Ovary (tissue), 9 donors: ENCODE measurements around the gene RFX4. TPM values are rescaled to one million over a fixed set of nuclear protein-coding genes. Genes with fewer than 3 reads are reported as not detected.

Experiments
- DNase-seq, 5 donors: peaks; one replicate each; pipeline ENCODE4 v3.0.0-alpha.2; 2019 to 2020
- H3K27ac ChIP-seq, 2 donors: fragments of 200-600 bp; one replicate each; pipeline versions ENCODE4 v1.5.1 to v1.8.0; 2019 to 2022
- H3K27me3 ChIP-seq: fragments of 200-600 bp; one replicate; pipeline ENCODE4 v1.8.0; 2022
- H3K36me3 ChIP-seq: fragments of 200-600 bp; sonication (generic); one replicate; pipeline ENCODE4 v1.5.1; 2019
- H3K4me1 ChIP-seq: one replicate; pipeline ENCODE4 v1.8.1; 2013; ENCODE audit warnings: mild to moderate bottlenecking, moderate library complexity; ENCODE audit not compliant: insufficient read depth
- H3K4me3 ChIP-seq: fragments of 200-600 bp; sonication (generic); one replicate; pipeline ENCODE4 v1.5.1; 2017
- H3K9me3 ChIP-seq, 2 donors: fragments of 200-600 bp in 1 of 2; sonication (generic) in 1 of 2; one replicate each; pipeline versions ENCODE4 v1.5.1 to v1.8.1; 2013 to 2019; ENCODE audit warnings: mild to moderate bottlenecking in 1 of 2, moderate library complexity in 1 of 2
- EP300 ChIP-seq: sonication (generic); formaldehyde crosslinking; IDR thresholded peaks from one replicate; pipeline ENCODE4 v1.6.1; 2017; ENCODE audit warnings: antibody characterized with exemption
- POLR2A ChIP-seq: fragments of 450-650 bp; IDR thresholded peaks from one replicate; pipeline ENCODE4 v1.6.1; 2017; ENCODE audit warnings: antibody characterized with exemption, mild to moderate bottlenecking, moderate library complexity
- WGBS, 3 donors: extraction: QIAGEN DNeasy Blood & Tissue Kit in 1 of 3; methylation state at CpG; one replicate each; pipeline versions ENCODE4 v1.1.5 to v1.1.7; 2013 to 2017; 5-methylcytosine and 5-hydroxymethylcytosine counted together
- intact Hi-C, 4 donors: fragments of 100-400 bp; cut with DNase I; formaldehyde crosslinking; loops; one replicate each; pipeline versions ENCODE4 v1.11.0 to v1.15.1; 2022 to 2023
- polyA plus RNA-seq, 2 donors: library from polyadenylated mRNA; stranded (reverse); fragments of 200-250 nt in 1 of 2; fragments of 350-450 nt in 1 of 2; fragmentation: Illumina TruSeq in 1 of 2; extraction: RNeasy Lipid Tissue Mini Kit (QIAGEN cat#74804) in 1 of 2; gene quantifications; one replicate each; pipeline ENCODE4 v1.2.3, GENCODE V29; 2013 to 2014
- total RNA-seq, 7 donors: library from RNA; depleted of rRNA in 2 of 7; stranded (reverse); fragments of >200 nt in 2 of 7; fragmentation: NEBNext Ultra II Directional in 3 of 7; extraction: Animal tissue kit (Norgen Biotek cat#: 25700) in 3 of 7; gene quantifications; one replicate each; pipeline versions ENCODE4 v1.1.0 to v1.2.4, GENCODE V29; 2016 to 2023
- TF ChIP-seq, protein P1 (sequence below), 3 donors: fragments of 450-650 bp in 2 of 3; fragments of 200-600 bp in 1 of 3; IDR thresholded peaks; one replicate each; pipeline versions ENCODE4 v1.5.1 to v1.8.0; 2016 to 2022; ENCODE audit warnings: antibody characterized with exemption in 3 of 3, mild to moderate bottlenecking in 1 of 3
- donor health status: DM: no; HTN: no; CAD: no; lungs with moderate emphysema.
- donor health status: DM: no; HTN: no; CAD: no.
- donor health status: Bipolar disorder and iron deficiency.
- donor health status: DM: yes; HTN: yes; CAD: no.
- donor health status: DM: no; HTN: no; CAD: no.
- donor health status: DM: yes; HTN: yes; CAD: no.

Gene RFX4
- total and polyA plus RNA-seq, 9 donors: 0.30 TPM; not detected in 8

DNA sequence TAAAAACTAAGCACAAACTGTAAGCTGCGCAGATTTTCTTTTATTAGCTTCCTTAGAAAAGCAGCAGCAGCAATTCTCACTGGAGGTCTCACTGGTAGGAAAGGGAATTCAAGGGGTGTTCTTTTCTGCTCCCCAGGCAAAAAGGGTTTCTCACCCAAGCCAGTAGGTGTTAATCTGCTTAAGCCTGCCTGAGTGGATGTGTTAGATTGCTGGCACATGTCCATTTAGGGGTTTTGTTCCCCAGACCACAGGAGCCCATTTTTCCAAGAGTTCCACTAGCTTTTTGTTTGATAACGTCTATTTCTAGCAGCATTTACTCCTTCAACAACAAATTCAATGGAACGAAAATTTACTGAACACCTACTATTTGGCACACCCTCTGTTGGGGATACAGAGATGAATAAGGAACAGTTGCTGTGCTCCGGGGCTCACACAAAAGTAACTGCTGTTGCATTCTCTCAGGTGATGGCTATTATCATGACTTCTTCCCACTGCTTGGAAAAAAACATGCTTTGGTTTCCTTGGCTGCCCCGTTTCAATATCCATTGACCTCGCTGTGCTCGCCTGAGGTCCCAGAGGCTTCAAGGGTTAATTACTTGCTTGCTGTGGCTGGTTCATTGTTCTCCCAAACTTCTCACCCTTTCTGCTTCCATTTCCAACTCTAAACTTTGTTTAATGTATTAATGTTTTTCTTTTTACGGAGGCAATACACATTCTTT lies 160.6 kb downstream of the RFX4 start:
- 23 to 47% (median 29%) methylated on average over 8 of the region's 8 CpGs for WGBS, 3 donors
- Histone ChIP-seq H3K36me3 (no peaks in the 10 kb centered on the region), H3K27me3 (no peaks in the 10 kb centered on the region), H3K27ac (no peak overlapping the region), H3K9me3 (no peaks in the 10 kb centered on the region), H3K4me1 (no peaks in the 10 kb centered on the region), H3K4me3 (no peak overlapping the region)
- DNase-seq: no peak
- intact Hi-C loops: no loop called here
- TF ChIP-seq POLR2A: no peak
- TF ChIP-seq, protein P1, sequence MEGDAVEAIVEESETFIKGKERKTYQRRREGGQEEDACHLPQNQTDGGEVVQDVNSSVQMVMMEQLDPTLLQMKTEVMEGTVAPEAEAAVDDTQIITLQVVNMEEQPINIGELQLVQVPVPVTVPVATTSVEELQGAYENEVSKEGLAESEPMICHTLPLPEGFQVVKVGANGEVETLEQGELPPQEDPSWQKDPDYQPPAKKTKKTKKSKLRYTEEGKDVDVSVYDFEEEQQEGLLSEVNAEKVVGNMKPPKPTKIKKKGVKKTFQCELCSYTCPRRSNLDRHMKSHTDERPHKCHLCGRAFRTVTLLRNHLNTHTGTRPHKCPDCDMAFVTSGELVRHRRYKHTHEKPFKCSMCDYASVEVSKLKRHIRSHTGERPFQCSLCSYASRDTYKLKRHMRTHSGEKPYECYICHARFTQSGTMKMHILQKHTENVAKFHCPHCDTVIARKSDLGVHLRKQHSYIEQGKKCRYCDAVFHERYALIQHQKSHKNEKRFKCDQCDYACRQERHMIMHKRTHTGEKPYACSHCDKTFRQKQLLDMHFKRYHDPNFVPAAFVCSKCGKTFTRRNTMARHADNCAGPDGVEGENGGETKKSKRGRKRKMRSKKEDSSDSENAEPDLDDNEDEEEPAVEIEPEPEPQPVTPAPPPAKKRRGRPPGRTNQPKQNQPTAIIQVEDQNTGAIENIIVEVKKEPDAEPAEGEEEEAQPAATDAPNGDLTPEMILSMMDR (IDR thresholded peaks at IDR 0.05): no peak

DNA sequence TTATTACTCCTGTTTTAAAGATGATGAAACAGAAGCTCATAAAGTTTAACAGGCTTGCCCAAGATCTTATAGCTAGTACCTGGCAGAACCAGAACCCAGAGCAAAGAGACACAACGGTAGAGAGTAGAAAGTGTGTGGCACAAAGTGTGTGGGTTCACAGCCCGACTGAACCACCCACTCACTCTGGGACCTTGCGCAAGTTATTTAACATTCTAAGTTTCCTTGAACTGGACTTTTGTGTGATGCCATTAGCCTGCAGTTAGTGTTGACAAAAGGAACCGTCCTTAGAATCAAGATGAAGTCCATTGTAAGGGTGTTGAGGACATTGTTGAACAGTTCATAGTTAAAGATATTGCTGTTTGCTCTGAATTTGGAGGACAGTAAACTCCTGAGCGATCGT lies 161.8 kb downstream of the RFX4 start:
- no peak for TF ChIP-seq EP300
- TF ChIP-seq, protein P1 (IDR thresholded peaks at IDR 0.05): no peak
- TF ChIP-seq POLR2A: no peak
- no peaks in the 10 kb centered on the region for H3K27me3 ChIP-seq
- no peaks in the 10 kb centered on the region for H3K4me1 ChIP-seq
- H3K36me3 ChIP-seq: no peaks in the 10 kb centered on the region
- H3K9me3 ChIP-seq: no peaks in the 10 kb centered on the region
- no peak for DNase-seq
- 74 to 86% (median 74%) methylated on average over 6 of the region's 6 CpGs for WGBS, 3 donors
- intact Hi-C loops: no loop called here
- H3K27ac ChIP-seq: no peak overlapping the region
- no peak overlapping the region for H3K4me3 ChIP-seq

DNA sequence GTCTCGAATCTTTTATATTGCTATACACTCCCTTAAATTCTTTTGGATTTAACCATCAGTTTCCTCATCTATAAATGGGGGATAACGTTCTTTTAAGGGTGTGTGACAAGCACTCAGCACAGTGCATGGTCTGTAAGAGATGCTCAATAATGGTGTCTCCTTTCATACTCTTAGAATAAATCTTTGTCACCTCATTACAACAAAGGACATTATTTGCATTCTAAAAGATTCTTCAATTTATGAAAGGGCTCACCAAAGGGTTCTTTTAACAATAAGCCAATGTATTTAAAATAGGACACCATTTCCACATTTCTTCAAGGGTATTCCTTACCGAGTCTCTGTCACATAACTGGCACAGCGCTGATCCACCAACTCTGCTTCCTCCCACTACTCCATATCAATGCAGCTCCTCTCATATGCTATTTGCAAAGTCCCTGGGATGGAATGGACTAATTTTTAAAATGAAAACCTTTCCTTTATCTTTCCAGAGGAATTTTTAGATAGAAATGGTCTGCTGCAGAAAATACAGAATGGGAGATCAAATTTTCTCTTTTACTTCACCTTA lies 162.5 kb downstream of the RFX4 start:
- TF ChIP-seq POLR2A: no peak
- TF ChIP-seq, protein P1 (IDR thresholded peaks at IDR 0.05): no peak
- no peak for TF ChIP-seq EP300
- H3K4me1 ChIP-seq: no peaks in the 10 kb centered on the region
- no peaks in the 10 kb centered on the region for H3K27me3 ChIP-seq
- H3K9me3 ChIP-seq: no peaks in the 10 kb centered on the region
- 81 to 83% (median 81%) methylated on average over 4 of the region's 4 CpGs for WGBS, 3 donors
- intact Hi-C loops: no loop called here
- H3K27ac ChIP-seq: no peak overlapping the region
- H3K4me3 ChIP-seq: no peak overlapping the region
- H3K36me3 ChIP-seq: no peaks in the 10 kb centered on the region
- no peak for DNase-seq

DNA sequence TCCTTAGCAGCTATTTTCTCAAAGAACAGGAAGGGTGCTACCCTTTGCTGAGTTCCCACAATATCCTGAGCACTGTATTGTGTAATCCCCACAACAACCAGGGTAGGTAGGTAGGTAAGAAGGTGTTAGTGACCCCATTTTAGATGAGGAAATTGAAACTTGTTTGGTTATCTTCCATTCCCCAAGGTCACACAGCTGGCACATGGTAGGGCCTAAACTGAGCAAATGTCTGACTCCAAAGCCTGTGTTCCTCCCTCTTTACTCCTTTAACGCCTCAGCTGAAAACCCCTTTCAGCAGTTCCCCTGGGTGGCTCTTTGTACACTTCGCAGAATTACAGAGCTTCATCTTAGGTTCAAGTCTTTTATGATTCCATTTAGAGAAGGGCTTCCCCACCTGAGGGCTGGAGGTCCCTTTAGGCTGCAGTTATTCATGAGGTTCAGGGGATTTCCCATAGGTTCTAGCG lies 165.2 kb downstream of the RFX4 start:
- Histone ChIP-seq H3K4me1 (no peaks in the 10 kb centered on the region), H3K4me3 (no peak overlapping the region), H3K27ac (no peak overlapping the region), H3K27me3 (no peaks in the 10 kb centered on the region), H3K9me3 (no peaks in the 10 kb centered on the region), H3K36me3 (no peaks in the 10 kb centered on the region)
- no peak for TF ChIP-seq POLR2A
- no peak for TF ChIP-seq EP300
- TF ChIP-seq, protein P1 (IDR thresholded peaks at IDR 0.05): no peak
- WGBS, 3 donors: 87 to 90% (median 88%) methylated on average over 3 of the region's 3 CpGs
- intact Hi-C loops: no loop called here
- no peak for DNase-seq
